Measurements from ENCODE around the gene CASK.
"Not testable (repeated sequence)": the region's sequence is repeated elsewhere in the genome, so short reads cannot be mapped to it uniquely, and the experiment has no call there.

Gene CASK

DNA sequence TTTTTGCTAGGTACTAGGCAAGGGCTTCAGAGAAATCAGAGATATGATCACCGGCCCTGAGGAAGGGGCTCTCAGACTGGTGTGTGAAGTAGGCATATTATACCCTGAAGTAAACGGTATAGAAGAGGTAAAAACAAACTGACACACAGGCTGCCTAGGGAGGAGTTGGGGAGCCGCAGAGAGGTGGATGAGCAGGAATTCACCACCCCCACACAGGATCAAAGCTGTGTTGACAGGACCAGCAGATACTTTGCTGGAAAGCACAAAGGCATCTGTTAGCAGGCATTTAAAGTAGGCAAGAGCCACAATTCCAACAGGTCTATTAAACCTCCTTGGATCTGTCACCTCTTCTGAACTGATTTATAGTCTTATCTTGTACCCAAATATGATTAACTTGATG, 306.4 kb downstream of the CASK start:
- DNase-seq, result no peak

DNA sequence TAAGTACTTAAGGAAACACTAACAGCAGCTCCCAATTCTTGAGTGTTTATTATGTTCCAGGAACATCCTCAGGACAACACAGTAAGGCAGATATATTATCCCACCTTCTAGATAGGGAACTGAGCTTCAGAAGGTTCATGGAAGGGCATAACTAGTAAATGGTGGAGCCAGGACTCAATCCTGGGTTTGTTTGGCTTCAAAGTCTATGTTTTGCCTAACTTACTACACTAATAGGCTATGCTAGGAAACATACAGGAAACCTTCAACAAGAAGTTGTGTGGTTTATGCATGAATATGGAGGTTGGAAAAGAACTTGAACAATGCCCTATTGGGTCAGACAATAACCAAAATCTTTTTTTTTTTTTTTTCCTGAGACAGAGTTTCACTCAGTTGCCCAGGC, 307.1 kb downstream of the CASK start:
- no peak for DNase-seq

DNA sequence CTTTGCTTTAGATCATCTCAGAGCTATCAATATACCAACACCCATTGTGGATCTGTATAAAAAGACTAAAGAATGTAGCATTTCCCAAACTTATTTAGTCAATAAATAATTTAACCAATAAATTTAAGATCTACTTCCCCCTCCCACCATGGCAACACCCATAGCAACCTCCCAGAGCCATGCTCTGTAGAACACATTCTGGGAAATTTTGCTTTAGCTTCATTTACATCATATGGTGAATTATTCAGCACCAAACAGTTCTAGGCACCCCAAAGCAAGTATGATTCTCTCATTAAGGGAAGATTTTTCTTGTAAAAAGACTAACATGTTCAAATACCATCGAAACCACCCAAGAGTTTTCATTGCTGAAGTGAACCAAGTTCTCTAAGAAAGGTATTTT, 315.1 kb downstream of the CASK start:
- DNase-seq, result no peak

DNA sequence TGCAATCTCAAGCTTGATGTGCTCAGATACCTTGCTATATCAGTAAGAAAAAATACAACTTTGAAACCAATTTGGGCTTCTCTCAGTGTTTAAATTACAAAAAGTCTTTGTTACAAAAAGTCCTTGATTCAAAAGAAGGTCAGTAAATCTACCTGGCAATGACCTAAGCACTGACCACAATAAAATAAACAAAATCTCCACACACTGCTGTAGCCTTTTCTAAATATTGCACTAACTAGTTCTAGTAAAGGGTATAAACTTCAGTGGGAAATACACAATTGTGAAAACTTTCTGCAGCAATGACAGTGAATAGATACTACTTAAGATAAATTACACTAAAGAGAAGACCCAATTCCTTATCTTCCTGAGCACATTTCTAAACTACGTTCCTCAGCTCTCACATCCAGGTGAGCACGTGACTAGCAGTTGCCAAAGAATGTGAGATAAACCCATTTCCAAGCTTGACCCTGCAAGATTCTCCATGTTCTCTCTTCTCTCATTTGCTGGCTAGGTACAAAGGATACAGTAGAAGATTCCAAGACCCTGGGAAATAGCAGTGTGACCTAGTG, 316.0 kb downstream of the CASK start:
- DNase-seq, result no peak

DNA sequence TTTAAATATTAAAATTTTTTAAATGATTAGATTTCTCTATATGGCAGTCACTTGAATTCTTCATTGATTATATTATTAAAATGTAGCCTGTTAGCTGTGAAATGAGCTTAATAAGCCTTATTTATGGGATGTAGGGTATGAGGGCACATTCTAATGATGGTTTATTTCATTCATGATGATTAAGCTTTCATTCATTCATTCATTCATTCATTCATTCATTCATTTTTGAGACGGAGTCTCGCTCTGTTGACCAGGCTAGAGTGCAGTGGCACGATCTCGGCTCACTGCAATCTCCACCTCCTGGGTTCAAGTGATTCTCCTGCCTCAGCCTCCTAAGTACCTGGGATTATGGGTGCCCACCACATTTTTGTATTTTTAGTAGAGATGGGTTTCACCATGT, 317.3 kb downstream of the CASK start:
- not testable (repeated sequence) for DNase-seq

DNA sequence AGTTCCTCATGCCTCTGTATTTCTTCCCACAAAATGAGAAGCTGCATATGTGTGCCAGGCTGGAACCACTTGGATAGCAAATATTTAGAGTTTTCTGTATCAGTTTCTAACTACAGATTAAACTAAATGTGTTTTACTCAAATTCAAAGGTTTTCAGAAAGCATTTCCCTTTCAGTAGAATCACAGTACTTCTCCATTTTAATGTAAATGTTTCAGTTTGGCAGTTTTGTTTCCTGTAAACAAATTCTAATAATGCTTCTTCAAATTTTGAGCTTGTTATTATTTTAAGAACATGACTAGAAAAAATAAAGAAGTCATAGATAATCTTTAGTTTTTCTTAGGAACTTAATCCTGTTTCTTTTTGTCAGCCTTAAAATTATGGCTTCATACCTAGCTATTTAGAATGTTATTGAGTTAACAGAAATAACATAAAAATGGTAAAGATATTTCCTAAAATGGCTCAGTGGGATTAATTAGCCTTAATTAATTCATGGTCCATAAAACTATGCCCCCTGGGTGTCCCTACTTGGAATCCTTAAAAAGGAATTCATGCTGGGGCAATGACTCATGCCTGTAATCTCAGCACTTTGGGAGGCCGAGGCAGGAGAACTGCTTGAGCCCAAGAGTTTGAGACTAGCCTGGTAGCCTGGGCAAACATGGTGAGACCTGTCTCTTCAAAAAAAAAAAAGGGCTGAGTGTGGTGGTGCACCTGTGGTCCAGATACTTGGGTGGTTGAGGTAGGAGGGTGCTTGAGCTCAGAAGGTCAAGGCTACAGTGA, 318.4 kb downstream of the CASK start:
- DNase-seq, result no peak

DNA sequence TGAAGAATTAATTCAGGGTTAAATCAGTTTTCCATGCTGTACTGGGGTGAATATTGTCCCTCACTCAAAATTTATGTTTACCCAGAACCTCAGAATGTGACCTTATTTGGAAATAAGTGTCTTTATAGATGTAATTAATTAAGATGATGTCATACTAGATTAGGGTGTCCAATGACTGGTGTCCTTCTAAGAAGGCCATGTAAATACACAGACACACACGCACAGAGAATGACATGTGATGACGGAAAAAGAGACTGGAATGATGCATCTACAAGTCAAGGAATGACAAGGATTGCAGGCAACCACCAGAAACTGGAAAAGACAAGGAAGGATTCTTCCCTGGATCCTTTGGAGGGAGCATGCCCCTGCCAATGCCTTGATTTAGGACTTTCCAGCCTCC, 319.2 kb downstream of the CASK start:
- no peak for DNase-seq

DNA sequence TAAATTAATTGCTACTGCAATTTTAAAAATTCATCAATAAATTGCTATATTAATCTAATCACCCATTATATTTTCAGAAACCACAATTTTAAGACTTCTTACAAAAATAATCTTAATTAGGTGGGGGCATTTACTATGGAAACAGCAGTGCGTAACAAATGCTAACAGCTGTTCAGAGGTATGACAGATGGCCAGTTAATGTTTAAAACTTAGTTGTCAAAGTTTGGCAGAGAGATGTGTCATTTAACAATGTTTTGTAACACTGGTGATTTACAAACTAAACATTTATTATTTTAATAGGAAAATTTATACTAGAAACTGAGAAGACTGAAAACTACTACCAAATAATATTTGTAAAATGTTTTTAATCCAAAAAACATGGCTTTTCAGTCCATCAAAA, 319.8 kb downstream of the CASK start:
- DNase-seq, result no peak

DNA sequence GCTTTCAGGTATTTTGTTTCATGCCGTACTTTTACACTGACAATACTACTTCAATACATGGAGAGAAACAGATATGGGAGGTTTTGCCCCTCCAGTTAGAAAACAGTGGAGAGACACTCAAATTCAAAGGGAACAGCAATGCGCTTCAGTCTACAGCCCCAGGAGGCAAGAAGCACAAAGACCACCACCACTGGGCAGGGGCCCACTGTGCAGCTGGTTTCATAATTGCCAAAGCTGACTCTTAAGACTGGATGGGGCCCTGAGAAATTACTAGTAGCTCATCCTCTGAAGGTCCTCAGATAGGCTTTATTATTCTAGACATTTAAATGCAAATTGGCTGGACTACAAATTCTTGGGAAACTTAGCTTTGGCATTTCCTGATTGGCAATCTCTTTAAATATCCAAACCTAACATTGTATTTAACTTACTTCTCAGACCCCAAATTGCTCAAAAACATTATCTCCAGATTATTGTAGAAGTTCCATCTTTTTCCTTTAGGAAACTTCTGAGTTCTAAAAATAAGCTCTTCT, 320.5 kb downstream of the CASK start:
- no peak for DNase-seq

DNA sequence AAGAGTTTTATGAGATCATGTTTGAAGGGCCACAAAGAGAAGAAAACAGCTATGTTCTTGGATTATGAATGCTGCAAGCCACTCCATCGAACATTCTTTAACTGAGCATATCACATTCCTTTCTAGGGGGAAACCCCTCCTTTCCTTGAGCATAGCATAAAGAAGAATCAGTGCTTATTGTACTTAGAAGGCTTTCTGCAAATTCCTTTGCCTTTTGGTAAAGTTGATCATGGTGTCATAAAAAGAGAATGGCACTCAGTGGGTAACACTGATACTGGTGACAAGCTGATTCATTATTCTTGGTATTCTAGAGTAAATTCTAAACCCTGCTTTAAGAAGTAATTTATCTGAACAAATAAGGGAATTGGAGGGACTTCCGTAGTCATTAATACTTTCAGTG, 323.1 kb downstream of the CASK start:
- no peak for DNase-seq

DNA sequence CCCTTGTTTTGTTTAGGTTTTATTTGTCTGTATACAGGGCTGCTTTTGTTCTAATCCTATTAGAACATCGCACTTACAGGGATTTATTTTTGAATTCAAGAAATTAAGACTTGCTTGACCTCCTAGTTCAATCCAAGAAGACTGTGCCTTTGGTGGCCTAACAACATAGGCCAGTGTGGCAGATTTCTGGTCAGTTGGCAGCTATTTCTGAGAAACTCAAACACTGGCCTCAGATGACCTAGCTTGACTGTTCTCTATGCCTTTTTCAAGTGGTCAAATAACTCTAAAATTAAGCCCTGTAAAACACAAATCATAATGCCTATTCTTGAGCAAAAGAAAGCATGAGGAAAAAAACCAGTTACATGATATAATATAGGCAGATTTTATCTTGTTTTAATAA, 323.8 kb downstream of the CASK start:
- no peak for DNase-seq

DNA sequence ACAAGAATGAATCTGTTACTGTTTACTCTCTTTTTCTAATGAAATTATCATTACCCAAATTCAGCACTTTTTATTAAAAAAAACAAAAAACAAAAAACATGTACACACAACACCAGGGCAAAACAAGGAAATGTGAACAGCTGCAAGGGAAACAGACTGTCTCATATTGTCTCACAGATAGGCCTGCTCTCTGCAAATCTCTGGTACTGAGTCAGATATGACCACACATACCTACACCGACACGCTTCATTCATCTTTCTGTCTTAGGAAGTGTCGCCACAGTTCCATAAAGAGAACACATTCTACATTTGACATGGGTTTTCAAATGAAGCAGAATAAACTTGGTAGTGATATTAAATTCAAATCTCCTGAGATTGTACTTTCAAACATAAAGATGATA, 326.8 kb downstream of the CASK start:
- DNase-seq, result no peak

DNA sequence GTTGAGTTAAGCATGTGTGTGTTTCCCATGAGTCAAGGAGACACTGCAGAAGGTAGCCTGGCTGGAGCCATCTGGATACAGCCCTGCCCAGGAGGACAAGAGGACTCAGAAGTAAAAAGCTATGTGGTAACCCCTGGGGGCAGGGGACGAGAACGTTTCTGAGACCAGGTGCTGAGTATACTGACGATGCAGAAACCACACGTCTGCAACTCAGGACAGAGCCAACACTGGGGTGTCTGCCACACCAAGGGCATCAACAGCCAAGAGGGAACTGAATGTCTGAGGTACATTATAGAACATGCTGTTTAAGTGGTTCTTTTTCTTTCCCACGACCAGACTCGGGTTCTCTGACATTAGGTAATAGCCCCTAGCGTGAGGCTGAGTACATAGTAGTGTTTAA, 328.7 kb downstream of the CASK start:
- no peak for DNase-seq

DNA sequence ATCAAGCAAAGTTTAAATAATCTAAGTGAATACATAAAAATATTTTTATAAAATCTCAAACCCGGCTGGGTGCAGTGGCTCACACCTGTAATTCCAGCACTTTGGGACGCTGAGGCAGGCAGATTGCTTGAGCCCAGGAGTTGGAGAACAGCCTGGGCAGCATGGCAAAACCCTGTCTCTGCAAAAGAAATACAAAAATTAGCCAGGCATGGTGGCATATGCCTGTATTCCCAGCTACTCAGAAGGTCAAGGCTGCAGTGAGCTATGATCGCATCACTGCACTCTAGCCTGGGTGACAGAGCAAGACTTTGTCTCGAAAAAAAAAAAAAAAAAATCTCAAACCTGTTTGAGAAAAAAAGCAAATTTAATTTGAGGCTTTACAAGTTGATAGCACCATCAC, 331.4 kb downstream of the CASK start:
- no peak for DNase-seq

DNA sequence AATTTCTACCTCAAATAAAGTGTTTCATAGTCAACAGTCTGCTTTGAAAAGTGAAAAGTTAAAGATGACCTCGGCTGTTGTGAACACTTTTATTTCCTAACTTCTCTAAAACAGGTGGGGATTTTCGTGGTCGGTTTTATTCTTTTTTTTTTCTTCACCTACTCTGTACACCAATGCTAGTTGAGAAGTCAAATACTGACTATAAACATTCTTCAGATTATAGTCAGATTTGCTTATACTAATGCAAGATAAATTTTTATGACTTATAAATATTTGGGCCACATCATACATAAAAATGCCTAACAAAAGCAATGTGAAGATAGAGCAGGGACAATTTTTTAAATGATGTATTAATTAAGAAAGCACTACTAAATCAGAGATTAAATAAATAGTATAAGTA, 332.7 kb downstream of the CASK start:
- no peak for DNase-seq

DNA sequence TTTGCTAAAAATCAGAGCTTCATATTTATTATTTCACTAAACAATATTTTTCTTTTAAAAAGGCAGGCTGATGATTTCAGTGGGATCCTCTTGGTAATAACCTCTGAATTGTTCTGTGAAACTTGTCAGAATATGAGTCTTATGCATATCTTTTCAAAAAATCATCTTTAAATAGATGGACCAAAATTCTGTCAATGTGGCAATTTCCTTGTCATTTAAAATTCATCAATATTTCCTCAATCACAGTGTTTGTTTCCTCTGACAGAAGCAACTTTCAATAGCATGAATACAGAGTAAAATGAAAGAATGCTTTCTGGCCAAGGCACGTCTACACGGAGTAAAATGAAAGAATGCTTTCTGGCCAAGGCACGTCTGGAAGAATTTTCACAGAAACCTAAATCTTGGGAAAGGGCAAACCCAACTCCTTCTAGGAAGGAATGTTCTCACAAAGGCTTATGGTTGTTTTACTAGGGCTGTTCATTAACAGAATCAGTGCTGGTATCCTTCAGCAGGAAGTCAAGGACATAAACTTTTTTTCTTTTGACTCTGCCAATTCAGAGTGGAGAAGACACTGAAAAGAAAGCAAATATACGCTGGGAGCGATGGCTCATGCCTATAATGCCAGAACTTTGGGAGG, 333.6 kb downstream of the CASK start:
- no peak for DNase-seq

DNA sequence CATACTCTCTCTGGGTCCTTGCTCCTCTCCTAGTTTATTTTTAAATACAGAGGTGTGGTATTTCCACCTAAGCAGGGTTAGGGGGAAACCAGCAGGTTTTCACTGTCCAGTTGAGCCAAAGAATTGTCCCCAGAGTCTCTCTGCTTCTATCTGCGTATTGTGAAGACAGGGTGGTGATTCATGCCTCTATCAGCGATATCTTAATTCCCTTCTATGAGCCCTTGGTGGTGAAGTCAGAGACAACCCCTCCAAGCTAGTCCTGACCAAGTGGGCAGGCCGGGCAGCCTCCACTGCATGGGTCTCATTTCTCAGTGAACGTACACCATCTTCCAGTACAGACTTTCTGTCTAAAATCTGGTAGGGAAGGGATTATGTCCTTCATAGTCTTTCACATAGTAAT, 335.1 kb downstream of the CASK start:
- no peak for DNase-seq

DNA sequence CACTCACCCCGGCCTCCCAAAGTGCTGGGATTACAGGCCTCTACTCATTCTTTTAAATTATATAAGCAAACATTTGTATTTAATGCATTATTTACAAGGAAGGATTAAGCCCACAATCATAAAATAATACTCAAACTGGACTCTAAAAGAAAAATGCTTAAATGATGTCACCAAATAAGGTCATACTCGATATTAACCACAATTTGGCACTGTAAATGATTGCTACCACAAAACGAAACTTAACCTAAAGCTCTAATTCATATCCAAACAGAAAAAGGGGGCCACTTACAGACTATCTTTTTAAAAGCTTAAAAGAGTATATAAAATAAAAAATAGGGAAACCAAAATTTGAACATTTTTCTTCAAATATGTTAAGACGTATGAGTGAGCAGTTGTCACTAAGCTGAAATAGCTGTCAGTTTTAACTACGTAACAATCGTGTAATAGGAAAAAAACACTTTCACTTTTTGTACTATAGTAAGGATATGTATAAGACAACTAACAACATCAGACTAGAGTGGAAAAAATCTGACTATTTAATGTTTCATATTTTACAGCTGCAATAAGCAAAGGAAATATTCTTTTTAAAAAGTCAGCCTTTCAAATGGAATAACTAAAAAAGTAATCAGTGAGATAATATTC, 342.8 kb downstream of the CASK start:
- no peak for DNase-seq

DNA sequence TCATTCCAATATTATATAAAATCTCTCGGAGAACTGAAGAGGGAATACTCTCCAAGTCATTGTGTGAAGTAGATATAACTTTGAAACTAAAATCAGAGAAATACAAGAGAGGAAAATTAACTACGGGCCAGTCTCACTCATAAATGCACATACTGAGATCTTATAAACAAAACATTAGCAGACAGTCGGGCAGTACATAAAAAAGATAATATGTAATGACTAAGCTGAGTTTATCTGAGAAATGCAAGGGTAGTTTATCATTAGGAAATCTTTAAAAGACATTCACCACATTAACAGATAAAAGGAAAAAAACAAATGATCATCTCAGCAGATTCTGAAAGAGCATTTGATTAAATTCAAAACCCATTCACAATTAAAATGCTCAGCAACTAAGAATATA, 359.5 kb downstream of the CASK start:
- no peak for DNase-seq

DNA sequence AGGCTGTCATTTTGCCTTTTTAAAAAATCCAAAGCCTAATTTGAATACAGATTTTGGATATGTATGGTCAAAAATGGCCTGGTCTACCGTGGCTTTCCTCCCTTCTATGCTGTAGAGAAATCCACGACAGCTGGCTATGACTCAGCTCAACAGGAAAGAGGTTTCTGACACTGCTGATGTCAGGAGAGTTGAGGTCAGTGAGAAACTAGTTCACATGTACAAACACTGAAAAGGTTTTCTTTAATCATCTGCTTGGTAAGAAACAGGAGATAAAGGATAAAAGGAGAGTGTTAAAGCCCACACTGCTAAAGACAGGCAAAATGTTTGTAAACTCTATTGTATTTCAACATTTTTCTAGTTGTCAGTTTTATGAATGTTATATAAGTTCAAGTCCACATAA, 362.3 kb downstream of the CASK start:
- DNase-seq, result peak; percentile 9

DNA sequence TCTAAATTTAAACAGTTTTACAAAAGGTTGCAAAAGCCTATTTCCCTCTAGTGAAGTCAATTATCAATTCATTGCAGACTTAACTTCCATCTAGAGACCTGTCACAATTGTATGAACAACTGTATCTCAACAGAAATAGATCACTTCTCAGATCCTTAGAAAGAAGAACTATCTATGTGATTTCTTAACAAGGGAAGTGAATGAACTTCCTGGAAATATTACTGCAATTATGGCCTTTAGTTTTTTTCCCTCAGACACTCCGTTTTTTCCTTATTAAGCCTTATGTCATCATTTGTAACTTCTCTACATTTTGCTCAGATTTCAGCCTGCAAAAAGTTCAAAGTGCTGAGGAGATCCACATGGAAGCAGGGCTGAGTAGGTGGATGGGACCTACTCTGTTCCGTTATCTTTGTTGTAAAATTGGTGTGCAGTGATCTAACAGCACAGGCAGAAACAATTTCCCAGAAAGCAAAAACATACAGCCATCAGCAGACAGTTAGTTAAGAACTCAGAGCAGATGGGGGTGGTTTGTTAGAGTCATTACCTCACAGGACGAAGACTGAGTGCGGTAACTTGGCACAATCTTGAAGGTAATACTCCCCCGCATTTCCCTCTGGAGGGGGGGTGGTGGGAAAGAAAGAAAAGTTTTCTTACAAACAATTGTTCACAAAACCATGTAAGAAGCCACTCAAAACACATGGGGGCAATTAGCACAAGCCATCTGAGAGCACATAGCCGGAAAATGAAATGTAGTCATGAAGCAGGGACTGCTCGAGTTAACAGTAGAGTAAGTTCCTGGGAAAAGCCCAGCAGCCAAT, 363.9 kb downstream of the CASK start:
- DNase-seq, result no peak

DNA sequence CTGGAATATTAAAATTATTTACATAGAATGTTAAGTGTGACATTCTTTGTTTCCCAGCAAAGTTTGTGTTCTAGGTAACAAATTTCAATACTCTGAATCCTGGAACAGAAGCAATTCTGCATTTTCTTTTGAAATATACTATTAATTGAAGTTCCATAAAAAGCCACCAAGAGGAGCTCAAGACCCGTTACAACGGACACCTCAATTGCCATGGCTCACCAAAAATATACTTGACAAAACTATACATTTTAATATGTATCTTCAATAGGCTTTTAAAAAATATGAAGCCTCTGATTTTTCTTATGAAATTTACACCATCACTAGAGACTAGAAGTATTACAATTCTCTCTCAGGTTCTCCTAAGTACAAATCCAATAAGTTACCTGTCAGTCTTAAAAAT, 364.8 kb downstream of the CASK start:
- DNase-seq, result no peak

DNA sequence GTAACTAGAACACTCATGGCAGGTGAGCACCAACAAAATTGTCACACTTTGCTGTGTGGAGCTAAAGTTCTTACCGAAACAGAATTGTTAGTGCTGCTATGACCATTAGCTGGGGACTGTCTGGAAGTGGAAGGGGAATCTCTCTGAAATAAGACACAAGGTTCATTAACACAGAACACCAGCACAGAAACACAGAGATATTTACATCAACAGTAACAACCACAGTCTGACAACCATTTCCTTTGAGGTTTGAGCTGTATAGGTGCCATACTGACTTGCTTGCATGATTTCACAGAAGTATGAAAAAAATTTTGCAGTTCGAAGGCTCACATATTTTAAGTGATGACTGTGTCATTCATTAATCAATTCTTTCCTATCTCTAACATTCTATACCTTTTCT, 366.4 kb downstream of the CASK start:
- no peak for DNase-seq

Measured in activated effector memory CD4-positive, alpha-beta T cell treated with Interleukin-2 at 50 U/mL for 16 hours (primary cell).